Kidney capillary endothelial cell (primary cell): Measurements from ENCODE around the gene DDN.
A peak's percentile ranks its signal among the peaks of the same experiment; 100 is the strongest.

Source experiments
- DNase-seq: peaks from one replicate; pipeline ENCODE4 v3.0.0-alpha.2; 2018; ENCODE audit warnings: low spot score

The DDN gene

DNA sequence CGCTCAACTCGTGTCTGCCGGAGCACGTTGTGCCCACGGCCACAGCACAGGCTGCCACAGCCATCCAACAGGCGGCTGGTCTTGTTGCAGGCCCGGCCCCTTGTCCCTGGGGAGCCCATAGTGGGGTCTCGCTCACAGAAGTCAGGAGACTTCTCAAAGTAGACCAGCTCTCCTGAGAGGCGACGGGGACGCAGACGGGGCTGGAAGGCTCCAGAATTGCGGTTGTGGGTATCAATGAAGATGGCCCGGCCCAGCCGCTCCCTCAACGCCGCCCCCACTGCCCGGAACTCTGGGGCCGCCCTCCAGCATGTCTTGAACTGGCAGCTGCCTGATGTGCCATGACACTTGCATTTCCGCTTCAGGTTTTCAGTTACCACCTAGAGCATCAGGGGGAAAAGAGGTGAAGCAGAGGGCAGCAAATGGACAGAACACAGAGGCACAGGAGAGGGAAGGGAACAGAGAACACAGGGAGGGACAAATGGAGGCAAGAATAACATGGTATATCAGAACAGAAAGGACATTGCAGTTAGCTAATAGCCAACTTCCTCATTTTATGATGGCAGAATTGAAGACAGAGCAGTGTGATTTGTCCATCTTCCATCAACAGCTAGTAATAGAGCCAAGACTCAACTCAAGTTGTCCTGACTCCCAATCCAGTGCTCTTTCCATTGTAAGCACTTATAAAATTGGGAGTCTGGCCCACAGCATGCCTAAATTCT lies 32.8 kb downstream of the DDN start:
- no peak for DNase-seq

DNA sequence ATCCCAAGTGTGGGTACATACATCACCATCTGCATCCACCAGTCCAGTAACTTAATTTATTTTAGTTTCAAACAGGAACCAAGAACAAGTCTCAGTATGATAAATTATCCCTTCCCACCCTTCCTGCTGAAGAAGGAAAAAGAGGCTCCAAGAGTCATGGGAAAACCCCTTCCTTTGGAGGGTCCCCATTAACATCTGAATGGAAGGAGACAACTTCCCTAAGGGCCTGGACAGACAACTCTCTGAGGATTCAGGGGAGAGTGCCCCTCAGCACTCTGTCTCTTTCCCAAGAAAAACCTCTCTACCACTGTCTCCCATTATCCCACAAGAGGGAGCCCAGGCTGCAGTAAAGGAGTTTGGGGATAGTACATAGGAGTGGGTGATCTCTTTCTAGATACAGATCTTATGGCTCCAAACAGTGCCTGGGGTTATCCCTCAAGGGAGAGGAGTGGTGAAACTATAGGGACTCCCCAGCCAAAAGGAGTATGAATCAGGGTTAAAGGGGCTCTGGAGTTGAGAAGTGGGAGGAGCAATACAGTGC lies 33.8 kb downstream of the DDN start:
- DNase-seq: no peak

DNA sequence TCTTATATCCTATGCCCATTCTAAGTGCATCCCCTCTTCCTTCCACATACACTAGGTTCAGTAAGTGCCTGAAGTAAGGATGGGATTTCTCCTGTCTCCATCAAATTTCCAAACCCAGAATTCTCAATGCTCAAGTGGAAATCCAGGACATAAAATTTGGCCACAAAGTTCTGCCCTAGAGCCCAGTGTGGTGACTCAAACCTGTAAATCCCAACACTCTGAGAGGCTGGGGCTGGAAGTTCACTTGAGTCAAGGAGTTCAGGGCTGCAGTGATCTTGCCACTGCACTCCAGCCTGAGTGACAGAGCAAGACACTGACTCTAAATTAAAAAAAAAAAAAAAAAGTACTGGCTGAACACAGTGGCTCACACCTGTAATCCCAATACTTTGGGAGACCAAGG lies 37.4 kb downstream of the DDN start:
- no peak for DNase-seq

GRCh38 chr12:48961331-48961730 lies 37.8 kb downstream of the DDN start:
- no peak for DNase-seq

DNA sequence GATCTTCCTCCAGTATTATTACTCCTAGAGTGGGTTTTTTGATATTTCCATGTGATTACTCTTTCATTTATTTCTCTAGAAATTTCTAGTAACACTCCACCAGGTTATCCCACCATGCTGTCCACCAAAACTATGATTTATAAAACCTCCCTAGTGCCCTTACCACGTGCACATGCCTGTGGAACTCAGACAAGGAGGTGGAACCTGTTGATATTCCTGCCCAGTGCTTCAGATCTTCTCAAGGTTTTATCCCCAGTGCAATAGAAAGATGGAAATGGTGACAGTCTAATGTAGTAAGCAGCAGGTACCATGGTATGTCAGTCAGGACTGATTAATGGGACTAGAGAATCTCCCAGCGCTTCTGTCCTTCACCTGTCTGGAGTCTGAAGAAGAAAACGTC lies 38.3 kb downstream of the DDN start:
- no peak for DNase-seq

DNA sequence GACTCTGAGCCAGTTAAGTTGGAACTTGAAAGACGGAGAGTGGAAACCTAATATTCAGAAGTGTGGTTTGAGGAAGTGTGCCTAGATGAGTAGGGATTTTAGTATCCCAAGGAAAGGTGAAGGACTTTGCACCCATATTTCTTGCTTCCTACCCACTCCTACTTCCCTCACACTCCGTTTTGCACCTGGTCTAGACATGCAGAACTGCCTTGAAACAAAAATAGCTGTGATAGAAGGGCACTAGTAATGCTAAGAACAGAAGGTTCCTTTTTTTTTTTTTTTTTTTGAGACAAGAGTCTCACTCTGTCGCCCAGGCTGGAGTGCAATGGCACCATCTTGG lies 41.2 kb downstream of the DDN start:
- no peak for DNase-seq

GRCh38 chr12:48957141-48958048 lies 41.8 kb downstream of the DDN start, which contains the start of gene ARF3:
ARF3 (minus strand) TSS chr12:48957487; CDS start chr12:48941095, 16,392 bp downstream.
- DNase-seq: peak; percentile 83

DNA sequence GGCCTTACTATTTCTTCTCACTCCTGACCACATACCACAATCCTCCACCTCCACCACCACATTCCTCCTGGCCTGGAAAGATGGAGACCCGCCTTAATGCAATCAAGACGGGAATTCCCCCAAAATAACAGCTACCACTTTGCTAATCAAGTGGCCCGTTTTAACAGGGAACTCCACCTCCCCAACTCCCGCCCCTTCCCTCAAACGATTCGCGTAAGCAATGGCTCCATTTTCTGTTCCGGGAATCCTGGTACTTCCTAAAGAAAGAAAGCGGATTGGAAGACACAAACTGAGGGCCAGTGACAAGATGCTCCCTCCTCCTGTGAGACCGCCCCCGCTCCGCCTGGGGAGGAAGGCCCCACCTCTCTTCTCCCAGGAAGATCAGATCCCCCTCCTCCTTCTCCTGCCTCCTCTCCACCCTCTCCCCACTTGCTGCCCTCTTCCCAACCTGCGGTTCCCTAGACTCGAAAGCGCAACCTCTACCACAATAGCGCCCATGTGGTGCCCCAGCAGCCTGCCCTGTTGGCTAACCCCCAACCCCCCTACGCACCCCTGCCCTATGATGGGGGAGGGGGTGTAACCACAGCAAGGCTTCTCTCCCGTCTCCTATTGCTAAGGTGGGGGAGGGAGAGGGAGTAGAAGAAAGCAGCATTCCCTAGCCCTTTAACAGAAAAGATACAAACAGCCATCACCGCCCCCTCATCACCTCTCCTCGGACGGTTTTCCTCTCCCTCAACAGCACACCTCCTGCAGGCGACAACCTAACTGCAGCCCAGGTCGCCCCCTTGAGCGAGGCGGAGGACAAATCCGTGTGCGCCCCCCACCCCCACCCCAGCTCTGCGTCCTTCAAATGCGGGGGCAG lies 42.7 kb downstream of the DDN start:
- DNase-seq: peak; percentile 83

DNA sequence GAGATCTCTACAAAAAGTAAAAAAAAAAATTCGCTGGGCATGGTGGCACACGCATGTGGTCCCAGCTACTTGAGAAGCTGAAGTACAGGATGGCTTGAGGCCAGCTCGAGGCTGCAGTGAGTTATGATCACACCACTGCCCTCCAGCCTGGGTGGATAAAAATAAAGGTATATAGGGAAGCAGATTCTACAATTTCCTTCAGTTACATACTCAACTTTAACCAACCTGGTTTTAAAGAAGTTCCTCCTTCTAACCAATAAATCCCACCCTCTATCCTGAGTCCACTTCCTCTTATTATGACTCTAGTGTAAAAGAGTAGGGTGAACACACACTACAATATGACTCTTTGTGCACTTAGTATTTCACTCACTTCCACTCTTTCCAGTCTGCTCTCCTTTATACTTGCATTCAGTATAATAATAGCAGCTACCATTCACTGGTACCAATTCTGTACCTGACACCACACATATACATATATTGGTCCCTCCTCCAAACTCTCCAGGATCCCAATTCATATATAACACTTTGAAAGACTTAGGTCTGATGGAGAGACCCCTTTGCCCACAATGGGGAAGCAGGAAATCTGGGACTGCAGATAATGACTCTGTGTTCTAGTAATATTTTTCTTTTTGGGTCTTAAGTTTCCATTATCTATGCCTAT lies 44.2 kb downstream of the DDN start:
- DNase-seq: no peak

DNA sequence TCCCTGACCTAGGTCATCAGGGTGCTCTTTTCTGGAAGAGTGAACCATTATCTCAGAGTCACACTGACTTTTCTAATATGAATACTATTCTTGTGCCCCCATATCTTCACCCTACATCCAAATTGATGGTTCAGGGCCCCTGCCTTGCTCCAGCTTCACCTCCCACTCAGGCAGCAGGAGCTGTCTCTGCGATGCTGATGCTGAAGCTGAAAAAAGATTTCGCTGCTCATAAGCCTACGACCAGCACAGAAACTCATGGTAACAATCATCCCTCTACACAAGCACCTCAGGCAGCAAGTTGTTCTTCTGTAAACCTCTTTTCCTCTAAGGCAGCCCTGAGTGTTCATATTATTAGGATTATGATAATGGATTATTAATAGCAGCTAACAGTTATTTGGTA lies 45.1 kb downstream of the DDN start:
- DNase-seq: no peak

GRCh38 chr12:48952691-48953090 lies 46.5 kb downstream of the DDN start:
- DNase-seq: no peak

DNA sequence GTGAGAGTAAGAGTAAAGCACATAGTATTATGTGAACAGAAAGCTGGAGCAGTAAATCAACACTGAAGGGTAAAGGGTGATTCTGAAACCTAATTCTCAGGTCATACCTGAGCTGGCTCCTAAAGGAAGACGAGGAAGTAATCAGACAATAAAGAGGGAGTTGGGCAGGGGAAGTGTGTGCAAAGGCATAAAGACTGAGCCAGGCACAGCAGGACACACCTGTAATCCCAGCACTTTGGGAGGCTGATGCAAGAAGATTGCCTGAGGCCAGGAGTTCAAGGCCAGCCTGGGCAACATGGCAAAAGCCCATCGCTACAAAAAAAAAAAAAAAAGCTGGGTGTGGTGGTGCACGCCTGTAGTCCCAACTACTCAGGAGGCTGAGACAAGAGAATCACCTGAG lies 51.4 kb downstream of the DDN start:
- no peak for DNase-seq

DNA sequence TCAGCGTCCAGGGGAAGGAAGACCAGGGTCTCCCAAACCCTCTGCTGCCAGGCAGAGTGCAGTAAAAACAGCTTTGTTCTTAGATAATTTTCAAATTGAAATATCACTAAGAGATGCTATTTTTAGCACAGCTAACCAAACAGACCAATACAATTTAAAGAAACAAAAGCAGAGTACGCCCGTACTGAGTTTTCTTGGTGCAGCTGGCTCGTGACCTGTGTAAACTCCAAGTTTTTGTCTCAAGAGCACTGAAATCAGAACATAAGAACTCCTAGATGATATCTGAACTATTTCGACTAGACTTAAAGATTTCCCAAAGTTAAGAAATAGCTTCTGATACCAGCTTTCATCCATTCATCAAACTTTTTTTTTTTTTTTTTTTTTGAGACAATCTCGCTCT lies 52.2 kb downstream of the DDN start:
- no peak for DNase-seq

DNA sequence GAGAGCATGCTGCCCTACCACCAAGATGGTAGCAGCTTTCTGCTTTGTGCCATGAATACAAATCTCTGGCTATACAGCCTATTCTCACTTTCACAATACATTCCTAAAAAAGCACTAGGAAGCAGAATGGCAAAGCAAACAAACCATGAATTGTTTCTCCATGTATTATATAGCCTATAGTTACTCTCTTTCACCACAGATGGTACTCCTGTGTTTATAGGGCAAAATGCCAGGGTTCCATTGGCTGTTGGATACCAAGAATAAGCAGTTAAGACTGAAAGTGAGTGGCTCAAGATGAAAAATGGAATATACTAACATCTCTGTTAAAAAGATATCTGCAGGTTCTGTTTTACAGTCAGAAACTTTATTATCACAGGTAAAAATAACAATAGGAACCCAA lies 53.0 kb downstream of the DDN start:
- DNase-seq: no peak
